Measurements from ENCODE around the gene PEX5.
A peak's percentile ranks its signal among the peaks of the same experiment; 100 is the strongest.
"Not testable (repeated sequence)": the region's sequence is repeated elsewhere in the genome, so short reads cannot be mapped to it uniquely, and the experiment has no call there.

Gene PEX5

DNA sequence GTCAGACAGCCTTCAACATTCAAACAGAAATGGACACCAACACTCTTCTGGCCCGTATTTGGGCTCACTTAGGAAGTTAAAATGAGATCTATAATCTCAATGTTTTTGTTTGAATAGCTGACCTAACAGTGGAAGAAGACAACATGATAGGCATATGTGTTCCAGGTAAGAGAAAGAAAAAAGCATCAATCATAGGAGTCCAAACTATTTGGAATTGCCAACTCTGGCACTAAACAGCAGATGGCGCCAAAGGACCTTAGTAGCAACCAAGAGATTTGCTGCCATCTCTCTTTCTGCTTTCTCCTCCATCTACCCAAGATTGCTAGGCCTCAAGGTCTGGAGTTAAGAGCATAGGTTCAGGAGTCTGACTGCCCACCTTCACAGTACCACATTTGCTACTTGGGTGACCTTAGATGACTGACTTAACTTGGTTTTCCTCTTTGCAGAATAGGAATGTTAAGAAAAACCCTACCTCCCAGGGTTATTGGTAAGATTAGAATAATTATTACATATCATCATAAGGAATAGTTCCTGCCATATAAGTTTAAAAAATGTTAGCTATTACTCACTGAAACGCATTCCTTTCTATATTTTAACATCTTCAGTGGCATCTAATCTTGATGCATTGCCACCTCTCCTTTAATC is 30.2 kb downstream of the PEX5 start:
- DNase-seq, result peak; percentile 94

GRCh38 chr12:7221486-7221885 is 32.0 kb downstream of the PEX5 start:
- DNase-seq, result peak; percentile 29

- no peak for DNase-seq
Observed at GRCh38 chr12:7229741-7230140, 40.3 kb downstream of the PEX5 start.

GRCh38 chr12:7241404-7242005 is 52.0 kb downstream of the PEX5 start:
- DNase-seq, result peak; percentile 75

GRCh38 chr12:7242176-7243101 is 53.0 kb downstream of the PEX5 start:
- DNase-seq, result peak; percentile 89

GRCh38 chr12:7251328-7251996 is 62.0 kb downstream of the PEX5 start:
- not testable (repeated sequence) for DNase-seq

DNA sequence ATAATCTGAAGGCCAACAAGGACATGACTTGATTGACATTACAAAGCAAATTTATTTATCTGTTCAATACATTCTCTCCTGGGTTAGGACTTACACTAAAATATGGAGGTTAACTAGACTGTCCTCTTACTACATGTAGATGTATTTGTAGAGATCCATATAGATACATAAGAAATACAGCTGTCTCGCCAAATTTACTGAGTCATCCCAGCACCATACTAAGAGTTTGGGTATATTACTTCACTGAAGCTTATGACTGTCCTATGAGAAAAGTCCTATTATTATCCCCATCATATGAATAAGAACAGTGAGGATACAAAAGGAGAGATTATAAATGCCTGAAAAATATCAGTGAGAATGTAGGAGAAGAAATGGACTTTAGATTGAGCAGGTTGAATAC is 69.6 kb downstream of the PEX5 start:
- no peak for DNase-seq

Data from hematopoietic multipotent progenitor cell treated with erythropoietin and hydrocortisone succinate and interleukin-3 and kit ligand, for 6 days (in vitro differentiated cells).